NCI-H1417 (cell line): ENCODE results near the gene EBI3.
"Not testable (repeated sequence)": the region's sequence is repeated elsewhere in the genome, so short reads cannot be mapped to it uniquely, and the experiment has no call there.

Source experiments
- DNase-seq, 3 experiments: peaks; one replicate each; lab custom pipeline; 2025; lab: John Stamatoyannopoulos, UW

EBI3 gene

DNA sequence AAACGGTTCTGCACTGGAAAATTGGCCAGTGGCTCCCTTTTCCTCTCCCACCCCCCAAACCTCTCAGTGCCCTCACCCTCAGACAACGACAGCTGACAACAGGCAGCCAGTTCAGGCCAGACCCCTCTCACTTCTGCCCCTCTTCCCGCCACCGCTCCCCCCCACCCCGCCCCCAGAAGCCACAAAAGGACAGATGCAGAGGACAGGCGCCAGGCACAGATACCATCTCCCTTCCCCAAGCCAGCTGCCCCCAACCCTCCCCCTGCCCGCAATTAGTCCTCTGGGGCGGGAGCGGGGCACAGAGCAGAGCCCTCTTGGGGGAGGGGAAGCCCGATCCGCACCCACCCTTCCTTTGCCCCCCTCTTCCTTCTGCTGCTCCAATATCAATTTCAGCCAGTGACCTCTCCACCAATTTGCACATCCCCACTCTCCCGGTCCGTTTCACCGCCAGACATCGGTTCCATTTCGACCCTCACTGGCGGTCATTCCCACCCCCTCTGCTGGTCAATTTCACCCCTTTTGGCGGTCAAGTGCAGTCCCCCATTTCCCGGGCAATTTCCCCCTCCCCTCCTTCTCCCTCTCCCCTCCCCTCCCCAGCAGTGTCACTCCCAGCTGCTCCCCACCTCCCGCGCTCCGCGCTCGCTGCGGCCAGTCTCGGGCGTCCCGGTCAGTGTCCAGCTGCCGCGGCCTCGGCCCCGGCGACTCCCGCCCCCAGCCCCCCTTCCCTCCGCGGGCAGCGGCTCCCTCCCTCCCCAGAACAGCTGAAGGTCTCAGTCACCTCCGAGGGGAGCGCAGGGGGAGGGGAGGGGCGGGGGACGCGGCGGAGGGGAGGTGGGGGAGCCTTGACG, 49.3 kb downstream of the EBI3 start, which contains the start of gene SHD:
SHD (plus strand) TSS at position 848 of the 848 bp plus-strand sequence. CDS start 798 bp downstream, outside the sequence.
- DNase-seq: peak in 2 of 3 experiments; percentile 74 to 88

DNA sequence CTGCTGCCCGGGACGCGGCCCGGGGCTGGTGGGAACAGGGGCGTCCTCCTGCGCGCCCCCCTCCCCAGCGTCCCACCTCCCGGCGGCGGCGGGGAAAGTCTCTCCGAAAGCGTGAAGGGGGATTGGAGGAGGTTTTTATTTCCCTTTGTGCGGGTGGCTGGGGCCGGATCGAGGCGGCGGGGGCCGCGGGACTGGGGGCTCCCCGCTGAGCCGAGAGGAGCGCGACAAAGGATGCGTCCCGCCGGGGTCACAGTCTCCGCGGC, 49.9 kb downstream of the EBI3 start:
- DNase-seq: no peak

DNA sequence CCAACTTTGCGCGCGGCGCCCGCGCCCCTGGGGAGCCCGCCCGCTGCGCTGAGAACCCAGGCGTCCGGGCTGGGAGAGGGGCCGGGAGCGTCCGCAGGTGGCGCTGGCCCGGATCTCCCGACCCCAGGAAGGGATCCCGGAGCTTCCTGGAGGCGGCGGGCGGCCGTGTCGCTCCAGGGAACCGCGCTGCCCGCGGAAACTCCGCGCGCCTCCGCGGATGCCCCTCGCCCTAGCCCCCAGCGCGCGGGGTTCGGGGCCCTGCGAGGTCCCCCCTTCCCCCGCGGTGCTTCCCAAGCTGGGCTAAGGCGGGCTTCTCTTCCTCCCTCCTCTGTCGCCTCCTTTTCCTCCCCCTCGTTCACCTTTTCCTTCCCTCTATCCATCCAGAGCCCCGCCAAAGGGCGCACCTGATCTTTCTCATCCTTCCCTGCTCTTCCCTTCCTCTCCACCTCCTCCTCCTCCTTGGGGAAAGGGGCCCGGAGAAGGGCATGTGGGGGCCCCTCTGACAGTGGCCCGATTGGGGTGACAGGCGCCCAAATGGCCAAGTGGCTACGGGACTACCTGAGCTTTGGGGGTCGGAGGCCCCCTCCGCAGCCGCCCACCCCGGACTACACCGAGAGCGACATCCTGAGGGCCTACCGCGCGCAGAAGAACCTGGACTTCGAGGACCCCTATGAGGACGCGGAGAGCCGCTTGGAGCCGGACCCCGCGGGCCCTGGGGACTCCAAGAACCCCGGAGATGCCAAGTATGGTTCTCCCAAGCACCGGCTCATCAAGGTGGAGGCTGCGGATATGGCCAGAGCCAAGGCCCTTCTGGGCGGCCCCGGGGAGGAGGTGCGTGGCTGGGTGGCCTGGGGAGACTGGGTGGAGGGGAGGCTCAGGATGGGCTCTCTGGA, 50.5 kb downstream of the EBI3 start:
- DNase-seq: peak in 2 of 3 experiments; percentile 66 to 74

DNA sequence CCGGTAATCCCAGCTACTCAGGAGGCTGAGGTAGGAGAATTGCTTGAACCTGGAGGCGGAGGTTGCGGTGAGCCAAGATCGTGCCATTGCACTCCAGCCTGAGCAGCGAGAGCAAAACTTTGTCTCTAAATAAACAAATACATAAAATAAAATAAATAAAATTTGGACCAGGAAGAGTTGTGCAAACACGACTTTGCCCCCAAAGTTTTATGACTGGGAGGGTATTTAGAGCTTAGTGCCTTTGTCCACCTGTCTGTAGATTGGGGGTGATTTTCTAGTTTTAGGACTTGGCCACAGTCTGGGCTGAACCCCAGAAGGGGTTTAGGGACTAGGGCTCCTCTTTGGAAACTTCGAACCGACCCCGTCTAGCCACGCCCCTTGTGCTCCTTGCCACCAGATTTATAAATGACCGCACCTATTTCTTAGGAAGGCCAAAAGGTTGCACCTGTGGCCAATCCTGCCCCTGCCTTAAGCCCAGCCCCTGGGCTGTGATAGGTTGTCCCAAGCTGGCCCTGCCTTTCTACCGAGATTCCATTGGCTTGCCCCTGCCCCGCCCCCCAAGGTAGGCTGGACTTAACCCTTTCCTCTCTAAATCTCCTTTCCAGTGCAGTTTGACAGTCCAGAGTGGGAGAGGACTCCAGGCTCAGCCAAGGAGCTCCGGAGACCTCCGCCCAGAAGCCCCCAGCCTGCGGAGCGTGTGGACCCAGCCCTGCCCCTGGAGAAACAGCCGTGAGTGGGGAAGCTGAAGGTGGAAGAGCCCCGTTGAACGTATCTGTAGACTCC, 55.0 kb downstream of the EBI3 start:
- DNase-seq: peak in 1 of 3 experiments; percentile 15

DNA sequence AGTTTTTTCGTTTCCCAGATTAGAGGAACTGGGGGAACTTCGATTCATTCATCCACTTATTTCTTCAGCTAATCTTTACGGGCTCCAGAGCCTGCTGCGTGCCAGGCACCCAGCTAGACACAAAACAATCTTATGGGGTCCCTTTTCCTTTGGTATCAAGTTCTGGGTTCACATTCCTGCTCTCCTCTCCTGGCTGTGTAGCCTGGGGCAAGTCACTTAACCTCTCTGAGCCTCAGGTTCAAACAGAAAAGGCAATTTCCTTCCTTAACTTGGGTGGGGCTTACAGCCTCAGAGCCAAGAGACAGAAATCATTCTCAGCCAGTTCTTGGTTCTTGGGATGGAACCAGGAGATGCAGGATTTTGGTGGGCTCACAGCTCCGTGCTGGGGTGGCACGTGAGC, 55.7 kb downstream of the EBI3 start:
- DNase-seq: no peak

DNA sequence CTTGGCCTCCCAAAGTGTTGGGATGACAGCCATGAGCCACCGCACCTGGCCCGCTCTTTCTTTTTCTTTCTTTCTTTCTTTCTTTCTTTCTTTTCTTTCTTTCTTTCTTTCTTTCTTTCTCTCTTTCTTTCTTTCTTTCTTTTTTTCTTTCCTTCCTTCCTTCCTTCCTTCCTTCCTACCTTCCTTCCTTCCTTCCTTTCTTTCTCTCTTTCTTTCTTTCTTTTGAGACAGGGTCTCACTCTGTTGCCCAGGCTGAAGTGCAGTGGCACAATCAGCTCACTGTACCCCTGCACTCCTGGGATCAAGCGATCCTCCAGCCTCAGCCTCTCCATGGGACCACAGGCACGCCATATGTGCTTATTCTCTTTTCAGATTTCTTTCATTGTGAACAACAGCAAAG, 56.8 kb downstream of the EBI3 start:
- not testable (repeated sequence) for DNase-seq
